Measurements from ENCODE around the gene FOXRED1. TPM values are rescaled to one million over a fixed set of nuclear protein-coding genes. Genes with fewer than 3 reads are reported as not detected.

FOXRED1 gene
- total RNA-seq, 1 experiment from 2014 or later, result 44.8 TPM

GRCh38 chr11:126280595-126280994, 11.6 kb downstream of the FOXRED1 start:
- no peak overlapping the region for H3K27ac ChIP-seq (ENCODE audit: low read length)
- intact Hi-C loops (cut with micrococcal nuclease; ENCODE audit: unreplicated experiment), result no loop called here
- TF ChIP-seq REST (IDR thresholded peaks at IDR 0.05; ENCODE audit: insufficient read depth in 1 of 2, low read depth in 2 of 2, low read length in 1 of 2), result no peak
- TF ChIP-seq SIN3A (IDR thresholded peaks at IDR 0.05; ENCODE audit: borderline replicate concordance, insufficient read depth, low read depth, low read length), result no peak
- TF ChIP-seq CTCF (IDR thresholded peaks at IDR 0.05), result no peak
- TF ChIP-seq POLR2AphosphoS5 (IDR thresholded peaks at IDR 0.05; ENCODE audit: low read depth, low read length), result no peak
- no peak for TF ChIP-seq TCF7L2 (IDR thresholded peaks at IDR 0.05; ENCODE audit: low read depth, low read length)
- H3K36me3 ChIP-seq (ENCODE audit: control insufficient read depth, insufficient read depth, low read length), result peaks cover 7% of the 10 kb centered on the region; the same call in 1 of the 2 replicates
- peaks cover 11% of the 10 kb centered on the region; the same call in 1 of the 2 replicates for H3K4me1 ChIP-seq (ENCODE audit: control insufficient read depth, insufficient read depth, low read length)
- ChIA-PET CTCF (no interaction called here), POLR2A (no interaction called here)
- no peak for DNase-seq (ENCODE audit: low read depth, low spot score)
- in situ Hi-C loops (cut with HindIII; ENCODE audit: low pct_unique_long_range_greater_than_20kb, low sequenced_read_pairs), result no loop called here
- no peaks in the 10 kb centered on the region for H3K9me3 ChIP-seq (ENCODE audit: control insufficient read depth, insufficient read depth, low read depth, low read length)
- no peaks in the 10 kb centered on the region for H3K27me3 ChIP-seq (ENCODE audit: control insufficient read depth, insufficient read depth, low read length)
- no TSS peak for BruUV-seq (replicated peaks)
- ATAC-seq, result no peak
- no peak overlapping the region for H3K4me3 ChIP-seq (ENCODE audit: low read depth in 2 of 2, low read length in 2 of 2)

GRCh38 chr11:126281245-126281644, 12.3 kb downstream of the FOXRED1 start:
- POLR2A ChIA-PET, result no interaction called here
- CTCF ChIA-PET, result no interaction called here
- Histone ChIP-seq H3K4me3 (ENCODE audit: low read depth in 2 of 2, low read length in 2 of 2) (no peak overlapping the region), H3K9me3 (ENCODE audit: control insufficient read depth, insufficient read depth, low read depth, low read length) (no peaks in the 10 kb centered on the region), H3K27ac (ENCODE audit: low read length) (no peak overlapping the region), H3K4me1 (ENCODE audit: control insufficient read depth, insufficient read depth, low read length) (peaks cover 11% of the 10 kb centered on the region; the same call in 1 of the 2 replicates), H3K36me3 (ENCODE audit: control insufficient read depth, insufficient read depth, low read length) (peaks cover 3% of the 10 kb centered on the region; the same call in 1 of the 2 replicates), H3K27me3 (ENCODE audit: control insufficient read depth, insufficient read depth, low read length) (no peaks in the 10 kb centered on the region)
- in situ Hi-C loops (cut with HindIII; ENCODE audit: low pct_unique_long_range_greater_than_20kb, low sequenced_read_pairs), result no loop called here
- no peak for DNase-seq (ENCODE audit: low read depth, low spot score)
- intact Hi-C loops (cut with micrococcal nuclease; ENCODE audit: unreplicated experiment), result no loop called here
- BruUV-seq (replicated peaks), result no TSS peak
- no peak for ATAC-seq
- no peak for TF ChIP-seq CTCF (IDR thresholded peaks at IDR 0.05)
- no peak for TF ChIP-seq SIN3A (IDR thresholded peaks at IDR 0.05; ENCODE audit: borderline replicate concordance, insufficient read depth, low read depth, low read length)
- TF ChIP-seq REST (IDR thresholded peaks at IDR 0.05; ENCODE audit: insufficient read depth in 1 of 2, low read depth in 2 of 2, low read length in 1 of 2), result no peak
- no peak for TF ChIP-seq TCF7L2 (IDR thresholded peaks at IDR 0.05; ENCODE audit: low read depth, low read length)
- TF ChIP-seq POLR2AphosphoS5 (IDR thresholded peaks at IDR 0.05; ENCODE audit: low read depth, low read length), result no peak

Measured in Panc1 (cell line).